GM10266 (cell line): ENCODE results near the gene COPRS.
"Not testable (repeated sequence)": the region's sequence is repeated elsewhere in the genome, so short reads cannot be mapped to it uniquely, and the experiment has no call there.

Experiments used
- DNase-seq: peaks from one replicate; pipeline ENCODE4 v3.0.0; 2012; ENCODE audit errors: extremely low spot score
- CTCF ChIP-seq: IDR thresholded peaks from 2 replicates; pipeline ENCODE4 v1.5.1; 2012; ENCODE audit warnings: mild to moderate bottlenecking, low read depth; ENCODE audit not compliant: control insufficient read depth, insufficient read depth; ENCODE audit errors: missing control alignments

COPRS gene

GRCh38 chr17:31824766-31825360 lies 34.2 kb downstream of the COPRS start:
- no peak for DNase-seq
- no peak for TF ChIP-seq CTCF

- no peak for TF ChIP-seq CTCF
- no peak for DNase-seq
Measured at GRCh38 chr17:31823014-31823413, 36.0 kb downstream of the COPRS start.

- no peak for DNase-seq
- TF ChIP-seq CTCF, result no peak
Measured at GRCh38 chr17:31820691-31821435, 38.2 kb downstream of the COPRS start.

- TF ChIP-seq CTCF, result no peak
- DNase-seq, result no peak
Measured at GRCh38 chr17:31819578-31819977, 39.5 kb downstream of the COPRS start.

- DNase-seq, result not testable (repeated sequence)
Measured at GRCh38 chr17:31818863-31819262, 40.2 kb downstream of the COPRS start.

GRCh38 chr17:31815212-31815730 lies 43.8 kb downstream of the COPRS start:
- no peak for TF ChIP-seq CTCF
- DNase-seq, result no peak

- no peak for TF ChIP-seq CTCF
- no peak for DNase-seq
Measured at GRCh38 chr17:31811101-31811500, 47.9 kb downstream of the COPRS start.

GRCh38 chr17:31809876-31810275 lies 49.2 kb downstream of the COPRS start:
- DNase-seq, result not testable (repeated sequence)
